Activated CD4-positive, CD25-positive, alpha-beta regulatory T cell (primary cell): ENCODE measurements around the gene SIAE.

ENCODE experiments used
- DNase-seq, 4 experiments: peaks; one replicate each; lab custom pipeline; 2025; lab: John Stamatoyannopoulos, UW

SIAE gene

GRCh38 chr11:124673333-124674167, at the start of gene SIAE, which contains the start of gene SPA17:
SIAE (minus strand) TSS chr11:124673739; CDS start chr11:124673708, 31 bp downstream.
SPA17 (plus strand) TSS chr11:124673904; CDS start chr11:124675265, 1,361 bp downstream.
- peak; percentile 56 to 72 (median 70) for DNase-seq

DNA sequence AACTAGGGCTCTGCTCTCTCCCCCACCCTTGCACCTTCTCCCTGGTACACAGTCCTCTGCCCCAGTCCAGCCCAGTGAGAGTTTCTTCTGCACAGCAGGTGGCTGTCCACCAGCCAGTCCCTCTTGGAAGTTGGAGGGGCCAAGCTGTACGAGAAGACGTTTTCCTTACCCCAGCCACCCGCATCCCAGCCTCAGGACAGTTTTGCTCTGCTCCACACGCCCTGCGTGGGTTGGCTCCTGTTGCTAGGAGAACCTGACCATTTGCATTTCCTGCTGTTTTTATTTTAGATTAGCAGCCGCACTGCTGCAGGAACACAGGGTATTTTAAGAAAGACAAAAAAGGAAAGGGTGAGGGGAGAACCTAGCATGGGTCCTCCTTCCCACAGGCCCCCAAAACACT, 48.6 kb upstream of the SIAE start:
- DNase-seq = no peak

- no peak for DNase-seq
Measured at GRCh38 chr11:124719534-124719933, 46.0 kb upstream of the SIAE start.

- no peak for DNase-seq
Measured at GRCh38 chr11:124718801-124719200, 45.3 kb upstream of the SIAE start.

GRCh38 chr11:124717786-124718651, 44.5 kb upstream of the SIAE start:
- DNase-seq = no peak

DNA sequence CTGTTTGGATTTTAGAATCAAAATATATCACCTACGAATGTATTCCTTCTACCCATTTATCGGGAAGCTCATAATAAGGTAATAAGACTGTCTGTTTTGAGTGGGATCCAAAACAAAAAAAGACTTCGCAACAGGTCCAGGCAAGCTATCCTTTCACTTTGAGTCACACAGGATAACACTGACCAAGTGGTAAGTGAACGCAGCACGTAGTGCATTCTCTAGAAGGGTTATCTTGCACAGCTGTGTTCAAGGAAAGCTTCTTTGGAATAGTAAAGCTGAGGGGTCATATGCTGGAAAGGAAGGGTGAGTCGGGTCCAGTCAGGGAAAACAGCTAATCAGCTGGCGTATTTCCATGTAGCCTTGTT, 43.9 kb upstream of the SIAE start:
- no peak for DNase-seq

- no peak for DNase-seq
Measured at GRCh38 chr11:124716591-124716990, 43.1 kb upstream of the SIAE start.

DNA sequence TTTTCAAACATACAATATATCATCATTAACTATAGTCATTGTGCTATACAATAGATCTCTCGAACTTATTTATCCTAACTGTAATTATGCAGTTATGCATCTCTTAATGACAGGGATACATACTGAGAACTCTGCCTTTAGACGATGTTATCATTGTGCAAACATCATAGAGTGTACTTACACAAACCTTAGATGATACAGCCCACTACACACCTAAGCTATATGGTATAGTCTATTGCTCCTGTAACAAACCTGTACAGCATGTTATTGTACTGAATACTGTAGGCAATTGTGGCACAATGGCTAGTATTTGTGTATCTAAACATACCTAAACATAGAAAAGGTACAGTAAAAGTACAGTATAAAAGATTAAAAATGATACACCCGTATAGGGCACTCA, 38.9 kb upstream of the SIAE start:
- DNase-seq = no peak

- no peak for DNase-seq
Measured at GRCh38 chr11:124707829-124708228, 34.3 kb upstream of the SIAE start.

DNA sequence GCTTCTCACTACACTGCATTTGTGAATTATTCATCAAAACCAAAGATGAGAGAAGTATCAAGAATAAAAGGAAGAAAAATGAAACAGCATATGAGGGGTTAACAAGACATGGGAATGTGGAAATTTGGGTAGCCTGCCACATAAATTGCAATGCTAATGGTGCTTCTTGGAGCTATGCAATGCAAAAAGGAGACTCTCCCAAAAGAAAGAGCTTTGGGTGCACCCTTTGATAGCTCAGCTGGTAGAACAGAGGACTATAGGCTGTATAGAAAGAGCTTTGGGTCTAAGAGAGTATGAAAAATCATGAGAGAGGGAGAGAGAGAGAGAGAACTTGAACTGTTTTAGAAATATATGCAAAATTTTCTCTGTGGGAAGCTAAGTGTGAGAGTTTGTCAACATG, 26.5 kb upstream of the SIAE start:
- DNase-seq = no peak

DNA sequence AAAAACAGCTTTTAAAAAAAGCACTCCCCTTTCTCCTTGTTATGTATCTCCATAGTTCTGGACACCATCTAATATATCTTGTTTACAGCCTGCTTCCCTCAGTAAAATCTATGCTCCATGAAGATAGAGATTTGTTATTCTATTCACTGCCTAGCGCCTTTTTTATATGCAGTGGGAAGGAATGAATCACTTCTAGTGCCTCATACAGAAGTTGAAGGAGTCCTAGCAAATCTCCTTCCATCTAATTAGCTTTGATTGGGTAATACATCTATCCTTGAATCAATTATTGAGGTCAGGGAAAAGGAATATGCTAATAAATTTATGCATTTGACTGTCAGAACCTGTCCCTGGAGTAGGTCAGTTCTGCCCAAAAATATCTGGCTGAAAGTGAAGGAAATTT, 26.0 kb upstream of the SIAE start:
- DNase-seq = no peak

GRCh38 chr11:124693142-124693541, 19.6 kb upstream of the SIAE start:
- no peak for DNase-seq

DNA sequence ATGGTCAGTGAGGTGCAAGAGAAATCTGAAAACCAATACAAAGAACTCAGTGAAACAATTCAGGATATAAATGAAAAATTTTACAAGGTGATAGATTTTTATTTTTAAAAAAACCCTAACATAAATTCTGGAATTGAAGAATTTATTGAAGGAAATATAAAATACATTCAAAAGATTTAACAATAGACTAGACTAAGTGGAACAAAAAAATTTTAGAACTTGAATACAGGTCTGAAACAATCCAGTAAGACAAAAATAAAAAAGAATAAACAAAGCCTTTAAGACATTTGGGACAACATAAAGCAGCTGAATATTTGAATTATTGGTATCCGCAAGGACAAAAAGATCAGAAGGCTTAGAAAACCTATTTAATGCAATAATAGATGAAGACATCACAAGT, 8.9 kb upstream of the SIAE start:
- DNase-seq = no peak

DNA sequence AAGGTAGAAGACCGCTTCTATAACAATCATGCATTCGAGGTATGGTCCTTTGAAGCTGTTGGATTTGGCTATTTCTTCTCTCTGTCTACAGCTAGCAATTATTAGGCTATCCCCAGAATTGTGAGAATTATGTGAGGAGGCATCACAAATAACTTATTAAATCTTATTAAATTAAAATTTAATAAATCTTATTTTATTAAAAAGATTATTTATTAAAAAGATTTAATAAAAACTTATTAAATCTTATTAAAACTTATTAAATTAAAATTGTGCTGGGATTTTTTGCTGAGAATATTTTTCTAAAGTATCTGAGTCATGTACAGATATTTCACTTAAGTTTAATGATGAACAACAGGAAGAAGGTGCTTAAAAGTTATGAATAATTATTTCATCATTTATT, 7.9 kb upstream of the SIAE start:
- DNase-seq = no peak

GRCh38 chr11:124678416-124678815, 4.9 kb upstream of the SIAE start:
- no peak for DNase-seq

GRCh38 chr11:124676386-124676785, 2.8 kb upstream of the SIAE start:
- no peak for DNase-seq

- DNase-seq = no peak
Measured at GRCh38 chr11:124674571-124674970, 1.0 kb upstream of the SIAE start.

DNA sequence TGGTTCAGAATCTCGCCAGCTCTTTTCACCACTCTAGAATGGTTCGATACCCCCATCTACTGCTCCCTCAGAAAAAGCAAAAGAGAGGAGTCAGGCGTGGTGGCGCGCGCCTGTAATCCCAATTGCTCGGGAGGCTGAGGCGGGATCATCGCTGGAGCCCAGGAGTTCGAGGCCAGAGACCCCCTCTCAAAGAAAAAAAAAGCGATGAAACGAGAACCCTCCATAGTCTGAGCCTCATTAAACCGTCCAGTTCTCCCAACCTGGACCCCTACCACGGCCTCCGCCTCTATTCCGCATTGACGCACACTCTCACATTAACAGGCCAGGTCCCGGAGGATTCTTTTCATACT, 604 bp upstream of the SIAE start:
- no peak for DNase-seq

DNA sequence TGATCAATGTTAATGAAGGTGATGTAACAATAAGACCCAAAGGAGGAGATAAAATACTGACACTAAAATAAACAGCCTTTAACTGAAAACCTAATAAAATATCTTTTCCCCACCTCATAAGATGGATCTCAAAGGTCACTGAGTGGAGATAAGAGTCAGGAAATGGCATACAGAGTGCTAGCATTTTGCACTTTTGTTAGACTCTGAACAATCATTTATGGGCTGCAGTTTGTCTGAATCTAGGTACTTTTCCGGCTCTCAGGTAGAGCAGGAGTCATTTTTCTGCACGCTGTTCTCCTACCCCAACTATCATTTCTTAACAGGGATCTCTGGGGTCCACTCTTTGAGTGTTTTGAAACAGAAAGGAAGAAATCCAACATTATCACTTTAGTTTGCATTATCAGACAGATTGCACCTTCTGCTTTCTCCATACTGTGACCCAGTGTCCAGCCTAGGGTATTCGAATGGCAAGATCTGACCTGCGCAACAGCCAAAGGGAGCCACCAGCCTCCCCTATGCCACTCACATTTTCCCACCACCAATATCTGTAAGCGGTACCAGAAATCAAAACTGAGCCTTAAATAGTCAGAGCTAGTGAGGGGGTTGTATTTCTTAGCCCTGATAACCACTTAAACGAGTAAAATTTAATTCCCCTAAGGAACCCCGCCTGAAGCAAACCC, 863 bp downstream of the SIAE start:
- DNase-seq = no peak

DNA sequence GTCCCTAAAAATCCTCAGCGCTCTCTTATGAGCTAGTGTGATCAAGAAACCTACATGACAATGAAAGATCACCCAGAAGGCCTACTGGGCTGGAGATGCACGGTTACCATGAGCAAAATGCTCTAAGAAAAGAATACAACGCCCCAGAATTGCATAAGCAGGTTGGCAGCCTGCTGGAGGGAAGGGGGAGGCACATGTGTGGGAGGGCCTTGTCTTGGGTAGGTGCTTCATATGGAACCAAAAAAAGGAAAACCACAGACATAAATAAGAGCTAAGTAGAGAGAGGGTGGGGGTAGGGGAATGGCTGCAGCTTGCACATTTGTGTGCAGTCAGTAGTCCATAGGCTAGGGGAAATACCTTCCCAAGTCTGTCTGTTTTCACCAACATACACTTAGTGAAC, 2.8 kb downstream of the SIAE start:
- peak in 1 of 4 experiments; percentile 4 for DNase-seq

- DNase-seq = peak in 2 of 4 experiments; percentile 2 to 10
Measured at GRCh38 chr11:124669193-124669592, 4.3 kb downstream of the SIAE start.

DNA sequence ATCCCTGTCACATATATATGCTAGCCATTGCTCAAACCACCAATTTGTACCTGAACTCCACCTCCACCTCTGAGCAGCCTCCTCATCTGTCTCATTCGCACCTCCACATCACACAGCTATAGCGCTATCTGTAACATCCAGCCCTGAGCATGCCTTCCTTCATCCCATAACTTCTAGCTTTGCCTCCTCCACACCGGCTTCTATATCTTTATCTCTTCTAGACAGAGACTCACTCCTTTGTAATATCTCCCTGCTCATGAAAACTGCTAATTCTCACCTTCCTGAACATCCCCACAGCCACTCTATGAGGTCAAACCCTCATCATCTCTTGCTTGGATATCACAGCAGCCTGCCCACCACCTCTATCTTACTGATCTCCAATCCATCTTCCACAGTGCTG, 5.9 kb downstream of the SIAE start:
- no peak for DNase-seq

- DNase-seq = no peak
Measured at GRCh38 chr11:124663861-124664260, 9.7 kb downstream of the SIAE start.
